ENCODE results near the gene DUSP11. TPM values are rescaled to one million over a fixed set of nuclear protein-coding genes. Genes with fewer than 3 reads are reported as not detected.
"Not testable (repeated sequence)": the region's sequence is repeated elsewhere in the genome, so short reads cannot be mapped to it uniquely, and the experiment has no call there.

DUSP11 gene
- total RNA-seq, 4 donors from 2014 or later = 15.1 to 88.5 (median 44.6) TPM

GRCh38 chr2:73780237-73780582 lies 307 bp upstream of the DUSP11 start:
- peak overlapping the region; percentile 91 to 92 for H3K27ac ChIP-seq
- no peak for TF ChIP-seq POLR2A (IDR thresholded peaks at IDR 0.05)
- no peak for TF ChIP-seq CTCF (IDR thresholded peaks at IDR 0.05)
- H3K9me3 ChIP-seq = no peaks in the 10 kb centered on the region
- DNase-seq = no peak
- H3K36me3 ChIP-seq = no peaks in the 10 kb centered on the region
- H3K27me3 ChIP-seq = no peaks in the 10 kb centered on the region
- intact Hi-C loops (cut with DNase I; ENCODE audit: low total_unique reads) = no loop called here
- H3K4me3 ChIP-seq = peak overlapping the region; percentile 89 to 90
- peaks cover 0 to 11% of the 10 kb centered on the region in 2 donors for H3K4me1 ChIP-seq

- DNase-seq; H3K27me3 ChIP-seq; H3K36me3 ChIP-seq; H3K9me3 ChIP-seq; intact Hi-C loops (cut with DNase I; ENCODE audit: low total_unique reads): not testable (repeated sequence)
- H3K4me1 ChIP-seq = peaks cover 0 to 11% of the 10 kb centered on the region in 2 donors
- peak overlapping the region; percentile 91 to 92 for H3K27ac ChIP-seq
- H3K4me3 ChIP-seq = peak overlapping the region; percentile 89 to 90
These were observed 936 bp downstream of the DUSP11 start for GRCh38 chr2:73778867-73779466.

- Histone ChIP-seq H3K9me3 (no peaks in the 10 kb centered on the region), H3K27me3 (no peaks in the 10 kb centered on the region), H3K36me3 (no peaks in the 10 kb centered on the region), H3K27ac (no peak overlapping the region), H3K4me3 (no peak overlapping the region), H3K4me1 (peaks cover 0 to 11% of the 10 kb centered on the region in 2 donors)
- TF ChIP-seq CTCF (IDR thresholded peaks at IDR 0.05) = no peak
- no peak for TF ChIP-seq POLR2A (IDR thresholded peaks at IDR 0.05)
- intact Hi-C loops (cut with DNase I; ENCODE audit: low total_unique reads) = no loop called here
- no peak for DNase-seq
These were observed 2.9 kb downstream of the DUSP11 start for GRCh38 chr2:73776869-73777519.

GRCh38 chr2:73776381-73776780 lies 3.5 kb downstream of the DUSP11 start:
- DNase-seq = no peak
- H3K27me3 ChIP-seq = no peaks in the 10 kb centered on the region
- H3K4me1 ChIP-seq = peaks cover 0 to 11% of the 10 kb centered on the region in 2 donors
- intact Hi-C loops (cut with DNase I; ENCODE audit: low total_unique reads) = no loop called here
- H3K36me3 ChIP-seq = no peaks in the 10 kb centered on the region
- no peak for TF ChIP-seq CTCF (IDR thresholded peaks at IDR 0.05)
- TF ChIP-seq POLR2A (IDR thresholded peaks at IDR 0.05) = no peak
- no peak overlapping the region for H3K4me3 ChIP-seq
- H3K27ac ChIP-seq = no peak overlapping the region
- H3K9me3 ChIP-seq = no peaks in the 10 kb centered on the region

DNA sequence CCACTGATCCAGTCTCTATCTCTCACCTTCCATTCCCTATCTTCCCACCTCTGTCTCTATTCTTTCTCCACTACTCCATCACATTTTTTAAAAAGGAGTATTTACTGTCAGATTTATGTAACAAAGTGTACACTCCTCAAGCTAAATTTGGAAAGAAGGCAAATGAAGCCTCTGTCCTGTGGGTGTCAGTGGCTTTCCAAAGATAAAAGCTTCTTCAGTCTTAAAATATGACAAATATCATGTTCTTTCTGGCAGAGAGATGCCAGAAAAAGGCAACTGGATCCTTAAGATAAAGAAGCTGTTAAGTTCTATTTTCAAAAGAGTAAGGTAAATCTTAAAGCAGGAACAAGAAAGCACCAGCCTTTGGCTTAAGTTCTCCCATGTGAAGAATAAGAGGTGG lies 7.1 kb downstream of the DUSP11 start:
- no peak for TF ChIP-seq CTCF (IDR thresholded peaks at IDR 0.05)
- no peak for TF ChIP-seq POLR2A (IDR thresholded peaks at IDR 0.05)
- no peaks in the 10 kb centered on the region for H3K9me3 ChIP-seq
- H3K27ac ChIP-seq = no peak overlapping the region
- no peaks in the 10 kb centered on the region for H3K27me3 ChIP-seq
- intact Hi-C loops (cut with DNase I; ENCODE audit: low total_unique reads) = no loop called here
- H3K4me3 ChIP-seq = no peak overlapping the region
- DNase-seq = no peak
- H3K36me3 ChIP-seq = no peaks in the 10 kb centered on the region
- no peaks in the 10 kb centered on the region for H3K4me1 ChIP-seq

Measured in uterus (tissue), 4 donors.